Left renal cortex interstitium (tissue), 4 donors: ENCODE measurements around the gene WWTR1. TPM values are rescaled to one million over a fixed set of nuclear protein-coding genes. Genes with fewer than 3 reads are reported as not detected.

Experiments used
- DNase-seq, 4 donors: peaks; one replicate each; pipeline ENCODE4 v3.0.0-alpha.2; 2013; ENCODE audit warnings: low read depth in 4 of 4, low spot score in 2 of 4, missing footprints in 1 of 4
- polyA plus RNA-seq, 4 donors: library from polyadenylated mRNA; unstranded; fragments of 120-200 nt; gene quantifications; one replicate each; pipeline ENCODE4 v1.2.1, GENCODE V29; 2013; ENCODE audit not compliant: insufficient read length in 4 of 4

Gene WWTR1
- polyA plus RNA-seq, 4 donors: 88.7 to 99.8 (median 93.5) TPM

GRCh38 chr3:149572796-149573414, 84.9 kb downstream of the WWTR1 start:
- DNase-seq: no peak

GRCh38 chr3:149571381-149571780, 86.4 kb downstream of the WWTR1 start:
- DNase-seq: no peak

- no peak for DNase-seq
Measured at GRCh38 chr3:149570016-149570415, 87.8 kb downstream of the WWTR1 start.

- DNase-seq: no peak
Measured at GRCh38 chr3:149567381-149567780, 90.4 kb downstream of the WWTR1 start.

GRCh38 chr3:149566292-149566975, 91.4 kb downstream of the WWTR1 start:
- DNase-seq: no peak

- no peak for DNase-seq
Measured at GRCh38 chr3:149564079-149564478, 93.7 kb downstream of the WWTR1 start.

- no peak for DNase-seq
Measured at GRCh38 chr3:149563114-149563513, 94.7 kb downstream of the WWTR1 start.

GRCh38 chr3:149560617-149561016, 97.2 kb downstream of the WWTR1 start:
- no peak for DNase-seq

GRCh38 chr3:149560001-149560400, 97.8 kb downstream of the WWTR1 start:
- DNase-seq: no peak

- no peak for DNase-seq
Measured at GRCh38 chr3:149559525-149559924, 98.3 kb downstream of the WWTR1 start.

GRCh38 chr3:149555927-149556326, 101.9 kb downstream of the WWTR1 start:
- DNase-seq: no peak

- DNase-seq: no peak
Measured at GRCh38 chr3:149554826-149555225, 103.0 kb downstream of the WWTR1 start.

GRCh38 chr3:149553781-149554451, 103.9 kb downstream of the WWTR1 start:
- DNase-seq: no peak

GRCh38 chr3:149552700-149553099, 105.1 kb downstream of the WWTR1 start:
- no peak for DNase-seq

- DNase-seq: no peak
Measured at GRCh38 chr3:149551500-149551899, 106.3 kb downstream of the WWTR1 start.

- DNase-seq: no peak
Measured at GRCh38 chr3:149548669-149549065, 109.2 kb downstream of the WWTR1 start.

GRCh38 chr3:149547954-149548668, 109.7 kb downstream of the WWTR1 start:
- no peak for DNase-seq

- no peak for DNase-seq
Measured at GRCh38 chr3:149547413-149547812, 110.4 kb downstream of the WWTR1 start.

GRCh38 chr3:149545049-149545448, 112.8 kb downstream of the WWTR1 start:
- DNase-seq: no peak

- no peak for DNase-seq
Measured at GRCh38 chr3:149542375-149543312, 115.2 kb downstream of the WWTR1 start.
